ENCODE results near the gene CLCN5.

The CLCN5 gene

DNA sequence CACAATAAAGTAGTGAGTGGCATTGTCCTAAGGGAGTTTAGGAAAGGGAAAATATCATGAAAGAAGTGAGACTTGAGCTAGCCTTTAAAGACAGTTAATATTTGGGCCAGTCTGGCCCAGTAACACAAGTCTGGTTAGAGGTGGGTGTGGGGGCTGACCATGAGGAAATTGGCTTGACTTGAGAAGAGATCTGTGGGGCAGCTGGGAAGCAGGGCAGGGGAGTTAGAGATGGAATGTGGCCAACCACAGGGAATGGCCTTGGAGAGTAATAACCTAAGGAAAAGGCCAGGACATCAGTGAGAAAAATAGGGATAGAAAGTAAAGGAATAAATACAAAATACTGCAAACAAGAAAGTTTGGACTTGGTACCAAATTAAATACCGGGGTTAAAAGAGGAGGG lies 71.3 kb downstream of the CLCN5 start:
- POLR2A ChIA-PET: no interaction called here
- CTCF ChIA-PET: no interaction called here
- TF ChIP-seq SUZ12 (IDR thresholded peaks at IDR 0.05) (no peak), ZNF384 (IDR thresholded peaks at IDR 0.05) (no peak), HDGF (IDR thresholded peaks at IDR 0.05; ENCODE audit: borderline replicate concordance) (no peak), CTBP1 (IDR thresholded peaks at IDR 0.05; ENCODE audit: borderline replicate concordance) (no peak), BHLHE40 (IDR thresholded peaks at IDR 0.05; ENCODE audit: borderline replicate concordance) (no peak), LEF1 (IDR thresholded peaks at IDR 0.05; ENCODE audit: borderline replicate concordance) (no peak), ELF4 (IDR thresholded peaks at IDR 0.05) (no peak), L3MBTL2 (conservative IDR thresholded peaks at IDR 0.05) (no peak), FOXK2 (IDR thresholded peaks at IDR 0.05) (no peak), NFRKB (IDR thresholded peaks at IDR 0.05) (no peak), TARDBP (IDR thresholded peaks at IDR 0.05) (no peak)
- no peak for DNase-seq (ENCODE audit: extremely low spot score)

DNA sequence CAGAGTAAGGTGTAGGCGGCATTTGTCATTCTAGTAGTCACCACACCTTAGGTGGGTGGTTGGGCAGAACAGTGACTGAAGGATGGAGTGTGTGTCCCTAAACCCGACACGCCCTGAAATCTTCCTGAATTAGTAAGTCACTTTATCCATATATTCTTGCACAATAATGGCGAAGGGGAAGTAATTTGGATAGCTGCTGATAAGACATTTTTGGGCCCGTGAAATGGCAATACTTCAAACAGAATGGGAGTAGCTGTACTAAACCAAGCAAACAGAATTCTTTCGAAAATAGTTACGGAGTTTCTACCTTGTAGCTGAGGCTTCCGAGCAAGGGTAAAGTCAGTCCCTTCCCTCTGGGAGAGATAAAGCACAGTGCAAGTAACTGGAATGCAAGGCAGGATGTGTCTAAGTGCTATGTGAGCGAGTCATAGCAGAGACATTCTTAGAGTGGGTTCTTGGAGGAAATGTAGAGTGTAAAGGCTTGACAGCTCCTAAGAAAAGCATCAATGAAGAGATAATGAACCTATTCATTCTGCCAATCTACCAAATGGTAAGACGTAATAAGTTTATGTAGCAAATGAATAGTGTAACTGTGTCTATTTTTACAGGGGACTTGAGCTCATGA lies 72.8 kb downstream of the CLCN5 start:
- TF ChIP-seq ELF4 (IDR thresholded peaks at IDR 0.05) (no peak), FOXK2 (IDR thresholded peaks at IDR 0.05) (no peak), FOXM1 (IDR thresholded peaks at IDR 0.05; ENCODE audit: borderline replicate concordance) (no peak), CTBP1 (IDR thresholded peaks at IDR 0.05; ENCODE audit: borderline replicate concordance) (no peak), FOXA1 (IDR thresholded peaks at IDR 0.05) (no peak), TARDBP (IDR thresholded peaks at IDR 0.05) (no peak), SP1 (IDR thresholded peaks at IDR 0.05) (no peak), NFRKB (IDR thresholded peaks at IDR 0.05) (no peak), ZNF384 (IDR thresholded peaks at IDR 0.05) (no peak), ARNT (IDR thresholded peaks at IDR 0.05) (no peak), LEF1 (IDR thresholded peaks at IDR 0.05; ENCODE audit: borderline replicate concordance) (no peak), L3MBTL2 (conservative IDR thresholded peaks at IDR 0.05) (no peak), BHLHE40 (IDR thresholded peaks at IDR 0.05; ENCODE audit: borderline replicate concordance) (no peak), HDGF (IDR thresholded peaks at IDR 0.05; ENCODE audit: borderline replicate concordance) (no peak), SUZ12 (IDR thresholded peaks at IDR 0.05) (no peak)
- TF ChIP-seq, protein P1, sequence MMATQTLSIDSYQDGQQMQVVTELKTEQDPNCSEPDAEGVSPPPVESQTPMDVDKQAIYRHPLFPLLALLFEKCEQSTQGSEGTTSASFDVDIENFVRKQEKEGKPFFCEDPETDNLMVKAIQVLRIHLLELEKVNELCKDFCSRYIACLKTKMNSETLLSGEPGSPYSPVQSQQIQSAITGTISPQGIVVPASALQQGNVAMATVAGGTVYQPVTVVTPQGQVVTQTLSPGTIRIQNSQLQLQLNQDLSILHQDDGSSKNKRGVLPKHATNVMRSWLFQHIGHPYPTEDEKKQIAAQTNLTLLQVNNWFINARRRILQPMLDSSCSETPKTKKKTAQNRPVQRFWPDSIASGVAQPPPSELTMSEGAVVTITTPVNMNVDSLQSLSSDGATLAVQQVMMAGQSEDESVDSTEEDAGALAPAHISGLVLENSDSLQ (IDR thresholded peaks at IDR 0.05): no peak
- ChIA-PET CTCF (no interaction called here), POLR2A (no interaction called here)
- DNase-seq (ENCODE audit: extremely low spot score): no peak

DNA sequence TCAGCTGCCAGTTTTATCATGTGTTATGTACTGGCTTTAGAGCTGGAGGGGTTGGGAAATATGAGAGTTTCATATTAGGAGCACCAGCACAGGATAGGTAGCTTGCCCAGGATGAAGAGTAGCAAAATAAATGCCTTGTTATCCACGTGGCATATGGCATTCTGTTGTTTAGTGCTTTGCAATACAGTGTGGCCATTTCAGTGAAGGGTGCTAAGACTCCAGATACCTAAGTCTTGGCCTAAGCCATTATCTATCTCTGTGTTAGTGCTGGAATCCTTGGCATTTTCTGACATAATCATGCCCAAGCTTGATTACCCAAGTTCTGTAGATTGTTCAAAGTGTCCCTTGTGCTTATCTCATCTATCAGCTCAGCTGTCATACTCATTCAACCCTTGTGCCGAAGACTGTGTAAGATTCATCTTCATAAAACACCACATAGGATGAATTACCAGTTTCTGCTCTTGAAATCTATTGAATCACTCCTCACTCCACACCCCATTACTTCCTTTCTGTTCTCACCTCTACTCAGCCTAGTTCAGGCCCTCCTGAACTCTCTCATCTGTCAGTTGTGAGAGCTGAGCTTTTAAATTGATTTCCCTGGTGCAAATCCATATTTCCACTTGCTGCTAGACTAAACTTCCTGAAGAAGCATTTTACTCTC lies 73.5 kb downstream of the CLCN5 start:
- POLR2A ChIA-PET: no interaction called here
- CTCF ChIA-PET: no interaction called here
- no peak for TF ChIP-seq CTBP1 (IDR thresholded peaks at IDR 0.05; ENCODE audit: borderline replicate concordance)
- no peak for TF ChIP-seq ELF4 (IDR thresholded peaks at IDR 0.05)
- TF ChIP-seq ARNT (IDR thresholded peaks at IDR 0.05): no peak
- no peak for TF ChIP-seq SP1 (IDR thresholded peaks at IDR 0.05)
- TF ChIP-seq NFRKB (IDR thresholded peaks at IDR 0.05): no peak
- no peak for TF ChIP-seq SUZ12 (IDR thresholded peaks at IDR 0.05)
- TF ChIP-seq FOXA1 (IDR thresholded peaks at IDR 0.05): no peak
- TF ChIP-seq L3MBTL2 (conservative IDR thresholded peaks at IDR 0.05): no peak
- TF ChIP-seq FOXK2 (IDR thresholded peaks at IDR 0.05): no peak
- TF ChIP-seq ZNF384 (IDR thresholded peaks at IDR 0.05): no peak
- TF ChIP-seq, protein P1 (IDR thresholded peaks at IDR 0.05): no peak
- TF ChIP-seq FOXM1 (IDR thresholded peaks at IDR 0.05; ENCODE audit: borderline replicate concordance): no peak
- TF ChIP-seq BHLHE40 (IDR thresholded peaks at IDR 0.05; ENCODE audit: borderline replicate concordance): no peak
- TF ChIP-seq TARDBP (IDR thresholded peaks at IDR 0.05): no peak
- no peak for DNase-seq (ENCODE audit: extremely low spot score)

DNA sequence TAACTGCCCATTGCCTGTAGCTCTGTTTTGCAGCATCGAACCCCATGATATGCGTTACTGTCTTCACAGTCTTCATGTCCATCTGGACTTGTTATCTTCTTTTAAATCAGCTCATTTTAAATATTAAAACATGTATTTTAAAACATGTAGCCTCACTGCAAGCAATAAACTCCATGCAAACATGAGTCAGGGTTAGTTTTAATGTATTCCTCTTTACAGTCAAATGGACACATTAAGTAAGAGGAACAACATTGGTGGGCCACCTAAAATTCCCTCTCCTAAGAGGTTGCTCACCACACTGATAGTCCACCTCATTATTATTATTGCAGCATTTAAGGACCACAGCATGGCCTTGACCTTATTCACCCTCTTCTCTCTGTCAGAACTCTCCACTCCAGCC lies 74.1 kb downstream of the CLCN5 start:
- ChIA-PET CTCF (no interaction called here), POLR2A (no interaction called here)
- TF ChIP-seq ARNT (IDR thresholded peaks at IDR 0.05): no peak
- no peak for TF ChIP-seq ELF4 (IDR thresholded peaks at IDR 0.05)
- no peak for TF ChIP-seq LEF1 (IDR thresholded peaks at IDR 0.05; ENCODE audit: borderline replicate concordance)
- no peak for TF ChIP-seq TARDBP (IDR thresholded peaks at IDR 0.05)
- TF ChIP-seq, protein P1 (IDR thresholded peaks at IDR 0.05): no peak
- TF ChIP-seq BHLHE40 (IDR thresholded peaks at IDR 0.05; ENCODE audit: borderline replicate concordance): no peak
- no peak for TF ChIP-seq ZNF384 (IDR thresholded peaks at IDR 0.05)
- no peak for TF ChIP-seq CTBP1 (IDR thresholded peaks at IDR 0.05; ENCODE audit: borderline replicate concordance)
- no peak for TF ChIP-seq SUZ12 (IDR thresholded peaks at IDR 0.05)
- TF ChIP-seq FOXK2 (IDR thresholded peaks at IDR 0.05): no peak
- no peak for TF ChIP-seq HDGF (IDR thresholded peaks at IDR 0.05; ENCODE audit: borderline replicate concordance)
- no peak for TF ChIP-seq SP1 (IDR thresholded peaks at IDR 0.05)
- no peak for TF ChIP-seq L3MBTL2 (conservative IDR thresholded peaks at IDR 0.05)
- TF ChIP-seq NFRKB (IDR thresholded peaks at IDR 0.05): no peak
- no peak for TF ChIP-seq FOXA1 (IDR thresholded peaks at IDR 0.05)
- no peak for TF ChIP-seq FOXM1 (IDR thresholded peaks at IDR 0.05; ENCODE audit: borderline replicate concordance)
- no peak for DNase-seq (ENCODE audit: extremely low spot score)

DNA sequence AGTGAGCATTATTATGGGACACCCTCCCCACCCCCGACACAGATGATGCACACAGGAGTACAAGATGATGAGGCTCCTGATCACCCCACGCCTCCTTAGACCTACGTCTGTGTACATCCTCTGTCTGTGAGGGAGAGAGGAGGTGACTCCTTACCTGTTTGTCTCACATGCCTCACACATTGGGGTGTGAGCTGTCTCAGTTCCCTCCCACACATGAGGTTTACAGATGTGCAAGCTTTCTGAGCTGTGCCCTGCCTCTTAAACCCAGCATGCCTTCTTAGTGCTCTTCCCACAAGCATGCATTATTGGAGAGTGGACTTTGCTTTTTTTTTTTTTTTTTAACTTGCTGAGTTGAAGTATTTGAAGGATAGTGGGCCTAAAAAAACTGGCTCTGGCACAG lies 76.7 kb downstream of the CLCN5 start:
- no peak for DNase-seq (ENCODE audit: extremely low spot score)
- ChIA-PET POLR2A (no interaction called here), CTCF (no interaction called here)
- no peak for TF ChIP-seq LEF1 (IDR thresholded peaks at IDR 0.05; ENCODE audit: borderline replicate concordance)
- no peak for TF ChIP-seq NFRKB (IDR thresholded peaks at IDR 0.05)
- no peak for TF ChIP-seq BHLHE40 (IDR thresholded peaks at IDR 0.05; ENCODE audit: borderline replicate concordance)
- TF ChIP-seq HDGF (IDR thresholded peaks at IDR 0.05; ENCODE audit: borderline replicate concordance): no peak
- no peak for TF ChIP-seq L3MBTL2 (conservative IDR thresholded peaks at IDR 0.05)
- TF ChIP-seq SUZ12 (IDR thresholded peaks at IDR 0.05): no peak
- no peak for TF ChIP-seq FOXM1 (IDR thresholded peaks at IDR 0.05; ENCODE audit: borderline replicate concordance)
- TF ChIP-seq ZNF384 (IDR thresholded peaks at IDR 0.05): no peak
- no peak for TF ChIP-seq FOXK2 (IDR thresholded peaks at IDR 0.05)
- no peak for TF ChIP-seq TARDBP (IDR thresholded peaks at IDR 0.05)
- no peak for TF ChIP-seq ELF4 (IDR thresholded peaks at IDR 0.05)
- no peak for TF ChIP-seq SP1 (IDR thresholded peaks at IDR 0.05)
- TF ChIP-seq FOXA1 (IDR thresholded peaks at IDR 0.05): no peak
